Endothelial cell of umbilical vein (primary cell): ENCODE results near the gene TEAD4. TPM values are rescaled to one million over a fixed set of nuclear protein-coding genes. Genes with fewer than 3 reads are reported as not detected.

Source experiments
- BruUV-seq: library from RNA; stranded (reverse); fragments of 400-500 nt; replicated peaks from 2 replicates; lab custom pipeline; 2021; lab: Mats Ljungman, UMichigan
- CTCF ChIA-PET: fragments of 300-600, 350-600 bp; sonication (Branson Sonifier 250); formaldehyde crosslinking; loops from one replicate; lab custom pipeline; 2021; ENCODE audit warnings: antibody characterized with exemption, inconsistent platforms; lab: Charles Lee
- POLR2A ChIA-PET: fragments of 300-600, 350-600 bp; sonication (Branson Sonifier 250); formaldehyde crosslinking; loops from one replicate; lab custom pipeline; 2021; ENCODE audit warnings: antibody characterized with exemption, inconsistent platforms; lab: Charles Lee
- DNase-seq: peaks from one replicate; pipeline ENCODE4 v3.0.0-alpha.2; 2011; ENCODE audit warnings: low read depth, low spot score
- FAIRE-seq: peaks from 2 replicates; lab custom pipeline; 2011; peaks lifted over from hg19 to GRCh38; lab: Jason Lieb, UNC
- H2AFZ ChIP-seq: 2 replicates; pipeline ENCODE4 v1.6.0; 2012; ENCODE audit warnings: low read depth, low read length, control low read depth, inconsistent platforms
- H3K27ac ChIP-seq: 2 replicates; pipeline ENCODE4 v1.5.1; 2011; ENCODE audit warnings: low read depth, mild to moderate bottlenecking, control low read depth, low read length, moderate library complexity; ENCODE audit not compliant: insufficient read depth
- H3K27me3 ChIP-seq, 2 experiments: 2 replicates each; pipeline versions ENCODE4 v1.6.0 to v1.6.1; 2011; ENCODE audit warnings: low read length in 2 of 2, mixed read lengths in 1 of 2; ENCODE audit not compliant: control insufficient read depth in 2 of 2, insufficient read depth in 2 of 2
- H3K36me3 ChIP-seq, 2 experiments: 2 replicates in 1 of 2; 3 replicates in 1 of 2; pipeline ENCODE4 v1.5.1; 2011; ENCODE audit warnings: low read length in 2 of 2, mild to moderate bottlenecking in 1 of 2, moderate library complexity in 1 of 2; ENCODE audit not compliant: control insufficient read depth in 2 of 2, insufficient read depth in 2 of 2; ENCODE audit errors: extremely low read depth in 1 of 2
- H3K4me1 ChIP-seq: 3 replicates; pipeline ENCODE4 v1.5.1; 2011; ENCODE audit warnings: mild to moderate bottlenecking, low read length; ENCODE audit not compliant: control insufficient read depth, insufficient read depth; ENCODE audit errors: extremely low read depth
- H3K4me2 ChIP-seq: 2 replicates; pipeline ENCODE4 v1.6.1; 2011; ENCODE audit warnings: low read length, control low read depth, mixed read lengths; ENCODE audit not compliant: insufficient read depth
- H3K4me3 ChIP-seq, 3 experiments: fragments of 200-600 bp in 1 of 3; sonication (generic), shearing (Covaris generic) in 1 of 3; replicated peaks in 1 of 3; 2 replicates each; pipeline ENCODE4 v1.5.1; 2011 to 2016; ENCODE audit warnings: control low read depth in 3 of 3, low read length in 3 of 3, mild to moderate bottlenecking in 2 of 3, inconsistent platforms in 1 of 3, low read depth in 1 of 3, moderate library complexity in 1 of 3; ENCODE audit not compliant: insufficient read depth in 1 of 3
- H3K79me2 ChIP-seq: 2 replicates; pipeline ENCODE4 v1.6.0; 2012; ENCODE audit warnings: low read length, inconsistent platforms; ENCODE audit not compliant: control insufficient read depth, insufficient read depth
- H3K9ac ChIP-seq: replicated peaks from 2 replicates; pipeline ENCODE3; 2011; ENCODE audit warnings: low read length, control low read depth; ENCODE audit not compliant: insufficient read depth; ENCODE audit errors: extremely low read depth
- H3K9me1 ChIP-seq: replicated peaks from 3 replicates; pipeline ENCODE4 v1.6.0; 2011; ENCODE audit warnings: mild to moderate bottlenecking, low read length; ENCODE audit not compliant: control insufficient read depth, insufficient read depth; ENCODE audit errors: extremely low read depth
- H3K9me3 ChIP-seq: replicated peaks from 2 replicates; pipeline ENCODE4 v1.5.1; 2012; ENCODE audit warnings: low read length, inconsistent platforms; ENCODE audit not compliant: control insufficient read depth, insufficient read depth
- H4K20me1 ChIP-seq: replicated peaks from 2 replicates; pipeline ENCODE3; 2011; ENCODE audit warnings: mild to moderate bottlenecking, low read length; ENCODE audit not compliant: control insufficient read depth, insufficient read depth; ENCODE audit errors: extremely low read depth
- FOS ChIP-seq: IDR thresholded peaks from 2 replicates; pipeline ENCODE4 v1.6.1; 2011; ENCODE audit warnings: mild to moderate bottlenecking, low read length, moderate library complexity, borderline replicate concordance; ENCODE audit not compliant: insufficient read depth
- POLR2AphosphoS5 ChIP-seq: IDR thresholded peaks from 2 replicates; pipeline ENCODE4 v1.6.1; 2012; ENCODE audit warnings: low read depth, mild to moderate bottlenecking, control low read depth, low read length, moderate library complexity; ENCODE audit not compliant: insufficient read depth
- dilution Hi-C: fragments of 300-500 bp; cut with MboI; formaldehyde crosslinking; loops from one replicate; pipeline ENCODE4 v1.15.0; 2019; ENCODE audit warnings: low sequenced_read_pairs; ENCODE audit not compliant: extremely low pct_ligation_motif_present
- intact Hi-C: fragments of 100-400 bp; cut with micrococcal nuclease; formaldehyde crosslinking; loops from one replicate; pipeline ENCODE4 v1.10.0; 2022
- polyA plus RNA-seq, 4 experiments: library from polyadenylated mRNA; depleted of rRNA in 3 of 4; stranded (reverse) in 3 of 4; unstranded in 1 of 4; fragments of >200 nt; gene quantifications; 2 replicates each; pipeline versions ENCODE4 v1.2.1 to v1.2.3, GENCODE V29; 2011 to 2012; ENCODE audit warnings: missing spikeins in 1 of 4
- total RNA-seq: library from RNA; stranded (reverse); gene quantifications from 2 replicates; pipeline ENCODE4 v1.2.3, GENCODE V29; 2021
- TF ChIP-seq, protein P1 (sequence below), 2 donors: IDR thresholded peaks; 1 replicate in 1 of 2; 2 replicates in 1 of 2; pipeline ENCODE4 v1.5.1; 2011; ENCODE audit warnings: low read length in 2 of 2, mild to moderate bottlenecking in 2 of 2, moderate library complexity in 2 of 2, control low read depth in 1 of 2, inconsistent platforms in 1 of 2, low read depth in 1 of 2; ENCODE audit not compliant: insufficient read depth in 1 of 2; ENCODE audit errors: extremely low read depth in 1 of 2

TEAD4 gene
- total and polyA plus RNA-seq, 2 donors (not counting 3 experiments of a cell fraction or from before 2014, with no cell fraction given), result 34.4 to 46.0 TPM

DNA sequence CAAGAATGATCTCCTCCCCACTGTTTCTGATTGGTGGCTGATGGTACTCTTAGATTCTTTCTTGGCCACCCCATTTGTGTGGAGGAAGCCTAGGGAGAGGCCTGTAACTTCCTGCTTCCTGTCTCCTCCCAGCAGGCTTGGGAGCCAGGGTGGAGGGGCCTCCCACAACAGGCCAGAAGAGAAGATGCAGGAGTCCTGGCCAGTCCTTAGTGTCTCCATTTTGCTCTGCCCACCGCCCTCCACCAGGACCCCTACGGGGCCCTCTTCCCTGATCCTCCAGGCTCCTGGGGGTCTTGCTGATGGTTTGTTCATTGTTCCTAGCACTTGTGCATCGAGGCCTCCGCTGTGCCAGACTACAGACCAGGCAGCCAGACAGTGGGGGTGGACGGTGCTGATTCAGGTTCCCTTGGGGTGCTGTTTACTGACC, 124.7 kb downstream of the TEAD4 start:
- BruUV-seq, result no TSS peak
- Histone ChIP-seq H2AFZ (peak overlapping the region; percentile 52), H3K4me3 (no peak overlapping the region), H3K79me2 (peaks cover 2% of the 10 kb centered on the region), H4K20me1 (no peaks in the 10 kb centered on the region), H3K36me3 (no peaks in the 10 kb centered on the region), H3K9me3 (no peaks in the 10 kb centered on the region), H3K4me2 (peak overlapping the region; percentile 13), H3K9ac (no peak overlapping the region), H3K27me3 (no peaks in the 10 kb centered on the region), H3K4me1 (peaks cover 15% of the 10 kb centered on the region), H3K9me1 (no peaks in the 10 kb centered on the region), H3K27ac (peak overlapping the region; percentile 21)
- dilution Hi-C loops, result no loop called here
- peak; percentile 33 for DNase-seq
- ChIA-PET CTCF (interaction anchor here (1.0 to 1.5 kb wide), 2 partner anchors 11 to 51 kb away, joined by 3 to 4 read pairs; no protein-coding TSS in a partner anchor), POLR2A (no interaction called here)
- TF ChIP-seq FOS (no peak), POLR2AphosphoS5 (peak; percentile 49)
- FAIRE-seq, result peak; percentile 69
- intact Hi-C loops, result loop anchor here (2.0 kb wide), 1 partner anchor 13 kb away; no protein-coding TSS in a partner anchor

DNA sequence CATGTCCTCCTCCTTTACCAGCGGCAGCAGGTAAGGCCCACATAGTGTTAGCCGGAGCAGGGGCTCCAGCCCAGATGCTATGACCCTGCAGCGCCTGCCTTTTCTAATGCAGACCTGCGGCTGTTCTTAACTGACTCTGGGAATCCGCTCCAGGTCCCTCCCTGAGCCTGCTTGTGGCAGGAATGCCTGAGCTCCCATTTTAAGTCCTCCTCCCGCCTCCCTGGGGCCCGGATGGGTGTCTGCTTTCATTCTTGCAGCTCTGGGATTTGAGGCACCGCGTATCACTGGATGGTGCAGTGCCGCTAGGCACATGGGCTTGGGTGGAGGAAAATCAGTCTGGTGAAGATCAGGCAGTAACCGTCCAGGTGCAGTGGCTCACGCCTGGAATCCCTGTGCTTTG, 125.5 kb downstream of the TEAD4 start:
- POLR2A ChIA-PET, result no interaction called here
- H3K79me2 ChIP-seq, result peaks cover 2% of the 10 kb centered on the region
- H4K20me1 ChIP-seq, result no peaks in the 10 kb centered on the region
- H3K4me3 ChIP-seq, result no peak overlapping the region
- H2AFZ ChIP-seq, result no peak overlapping the region
- dilution Hi-C loops, result no loop called here
- no TSS peak for BruUV-seq
- H3K9me3 ChIP-seq, result no peaks in the 10 kb centered on the region
- H3K4me1 ChIP-seq, result peaks cover 15% of the 10 kb centered on the region
- H3K4me2 ChIP-seq, result no peak overlapping the region
- no peak overlapping the region for H3K27ac ChIP-seq
- H3K9me1 ChIP-seq, result no peaks in the 10 kb centered on the region
- TF ChIP-seq, protein P1, sequence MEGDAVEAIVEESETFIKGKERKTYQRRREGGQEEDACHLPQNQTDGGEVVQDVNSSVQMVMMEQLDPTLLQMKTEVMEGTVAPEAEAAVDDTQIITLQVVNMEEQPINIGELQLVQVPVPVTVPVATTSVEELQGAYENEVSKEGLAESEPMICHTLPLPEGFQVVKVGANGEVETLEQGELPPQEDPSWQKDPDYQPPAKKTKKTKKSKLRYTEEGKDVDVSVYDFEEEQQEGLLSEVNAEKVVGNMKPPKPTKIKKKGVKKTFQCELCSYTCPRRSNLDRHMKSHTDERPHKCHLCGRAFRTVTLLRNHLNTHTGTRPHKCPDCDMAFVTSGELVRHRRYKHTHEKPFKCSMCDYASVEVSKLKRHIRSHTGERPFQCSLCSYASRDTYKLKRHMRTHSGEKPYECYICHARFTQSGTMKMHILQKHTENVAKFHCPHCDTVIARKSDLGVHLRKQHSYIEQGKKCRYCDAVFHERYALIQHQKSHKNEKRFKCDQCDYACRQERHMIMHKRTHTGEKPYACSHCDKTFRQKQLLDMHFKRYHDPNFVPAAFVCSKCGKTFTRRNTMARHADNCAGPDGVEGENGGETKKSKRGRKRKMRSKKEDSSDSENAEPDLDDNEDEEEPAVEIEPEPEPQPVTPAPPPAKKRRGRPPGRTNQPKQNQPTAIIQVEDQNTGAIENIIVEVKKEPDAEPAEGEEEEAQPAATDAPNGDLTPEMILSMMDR (IDR thresholded peaks at IDR 0.05; ENCODE audit: extremely low read depth in 1 of 2, insufficient read depth in 1 of 2, low read depth in 1 of 2, low read length in 2 of 2), result no peak
- TF ChIP-seq POLR2AphosphoS5, result no peak
- no peaks in the 10 kb centered on the region for H3K27me3 ChIP-seq
- intact Hi-C loops, result no loop called here
- no peak overlapping the region for H3K9ac ChIP-seq
- DNase-seq (no peak), FAIRE-seq (no peak)
- H3K36me3 ChIP-seq, result no peaks in the 10 kb centered on the region
- CTCF ChIA-PET, result no interaction called here
